Brain microvascular endothelial cell (primary cell): ENCODE measurements around the gene MEIOB.

Experiments
- DNase-seq: peaks from one replicate; pipeline ENCODE4 v3.0.0-alpha.2; 2020
- H3K27ac ChIP-seq: fragments of 250-450 bp; sonication (Bioruptor Pico); 2 replicates; pipeline ENCODE4 v1.5.1; 2020; ENCODE audit warnings: mild to moderate bottlenecking, moderate library complexity
- H3K27me3 ChIP-seq: fragments of 250-450 bp; sonication (Bioruptor Pico); replicated peaks from 2 replicates; pipeline ENCODE4 v1.5.1; 2020; ENCODE audit warnings: mild to moderate bottlenecking
- H3K36me3 ChIP-seq: fragments of 250-450 bp; sonication (Bioruptor Pico); replicated peaks from 2 replicates; pipeline ENCODE4 v1.5.1; 2020; ENCODE audit warnings: mild to moderate bottlenecking
- H3K4me3 ChIP-seq: 2 replicates; pipeline ENCODE4 v1.5.1; 2011; ENCODE audit warnings: low read depth, mild to moderate bottlenecking, control low read depth, low read length, moderate library complexity
- in situ Hi-C: cut with HindIII; loops from 2 replicates; pipeline ENCODE4 v1.10.0; 2017; ENCODE audit warnings: low sequenced_read_pairs, low pct_ligation_motif_present
- TF ChIP-seq, protein P1 (sequence below): IDR thresholded peaks from 2 replicates; pipeline ENCODE4 v1.5.1; 2011; ENCODE audit warnings: low read depth, mild to moderate bottlenecking, moderate library complexity, low read length, control low read depth, inconsistent platforms; ENCODE audit errors: missing control alignments

The MEIOB gene

DNA sequence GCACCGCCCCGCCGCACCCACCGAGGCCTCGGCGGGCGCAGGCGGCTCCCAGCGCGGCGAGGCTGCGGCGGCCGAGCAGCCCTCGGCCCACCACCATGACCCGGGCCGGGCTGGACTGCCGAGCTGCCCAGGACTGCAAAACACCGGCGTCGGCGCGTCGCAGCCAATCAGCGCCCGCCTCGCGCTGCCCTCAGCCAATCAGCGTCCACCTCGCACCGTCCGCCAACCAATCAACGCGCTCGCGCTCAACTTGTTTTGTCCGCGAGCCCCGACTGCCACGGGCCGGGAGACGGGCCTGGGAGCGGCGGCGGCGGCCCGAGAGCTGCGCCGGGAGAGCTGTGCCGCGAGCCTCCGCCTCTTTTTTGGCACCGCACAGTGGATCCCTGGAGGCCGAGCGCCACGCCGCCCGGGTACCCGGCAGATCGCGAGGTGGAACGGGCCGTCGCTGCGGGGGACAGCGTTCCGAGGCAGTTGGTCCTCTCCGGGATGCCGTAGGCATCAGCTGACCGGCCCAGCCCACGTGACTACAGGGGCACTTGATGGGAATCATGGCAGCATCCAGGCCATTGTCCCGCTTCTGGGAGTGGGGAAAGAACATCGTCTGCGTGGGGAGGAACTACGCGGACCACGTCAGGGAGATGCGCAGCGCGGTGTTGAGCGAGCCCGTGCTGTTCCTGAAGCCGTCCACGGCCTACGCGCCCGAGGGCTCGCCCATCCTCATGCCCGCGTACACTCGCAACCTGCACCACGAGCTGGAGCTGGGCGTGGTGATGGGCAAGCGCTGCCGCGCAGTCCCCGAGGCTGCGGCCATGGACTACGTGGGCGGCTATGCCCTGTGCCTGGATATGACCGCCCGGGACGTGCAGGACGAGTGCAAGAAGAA lies 45.0 kb downstream of the MEIOB start, which contains the start of the genes FAHD1 and HAGH:
TSS of gene FAHD1 (plus strand) at position 516 of the 883 bp plus-strand sequence. CDS start at position 549, 33 bp downstream.
TSS of gene HAGH (minus strand) at position 135 of the 883 bp plus-strand sequence. CDS start at position 97, 38 bp downstream.
- in situ Hi-C loops: no loop called here
- TF ChIP-seq, protein P1, sequence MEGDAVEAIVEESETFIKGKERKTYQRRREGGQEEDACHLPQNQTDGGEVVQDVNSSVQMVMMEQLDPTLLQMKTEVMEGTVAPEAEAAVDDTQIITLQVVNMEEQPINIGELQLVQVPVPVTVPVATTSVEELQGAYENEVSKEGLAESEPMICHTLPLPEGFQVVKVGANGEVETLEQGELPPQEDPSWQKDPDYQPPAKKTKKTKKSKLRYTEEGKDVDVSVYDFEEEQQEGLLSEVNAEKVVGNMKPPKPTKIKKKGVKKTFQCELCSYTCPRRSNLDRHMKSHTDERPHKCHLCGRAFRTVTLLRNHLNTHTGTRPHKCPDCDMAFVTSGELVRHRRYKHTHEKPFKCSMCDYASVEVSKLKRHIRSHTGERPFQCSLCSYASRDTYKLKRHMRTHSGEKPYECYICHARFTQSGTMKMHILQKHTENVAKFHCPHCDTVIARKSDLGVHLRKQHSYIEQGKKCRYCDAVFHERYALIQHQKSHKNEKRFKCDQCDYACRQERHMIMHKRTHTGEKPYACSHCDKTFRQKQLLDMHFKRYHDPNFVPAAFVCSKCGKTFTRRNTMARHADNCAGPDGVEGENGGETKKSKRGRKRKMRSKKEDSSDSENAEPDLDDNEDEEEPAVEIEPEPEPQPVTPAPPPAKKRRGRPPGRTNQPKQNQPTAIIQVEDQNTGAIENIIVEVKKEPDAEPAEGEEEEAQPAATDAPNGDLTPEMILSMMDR: no peak
- peaks cover 4% of the 10 kb centered on the region for H3K36me3 ChIP-seq
- H3K27me3 ChIP-seq: no peaks in the 10 kb centered on the region
- DNase-seq: peak; percentile 92
- H3K27ac ChIP-seq: peak within 1 kb of the TSS; percentile 91
- H3K4me3 ChIP-seq: peak within 1 kb of the TSS; percentile 98

DNA sequence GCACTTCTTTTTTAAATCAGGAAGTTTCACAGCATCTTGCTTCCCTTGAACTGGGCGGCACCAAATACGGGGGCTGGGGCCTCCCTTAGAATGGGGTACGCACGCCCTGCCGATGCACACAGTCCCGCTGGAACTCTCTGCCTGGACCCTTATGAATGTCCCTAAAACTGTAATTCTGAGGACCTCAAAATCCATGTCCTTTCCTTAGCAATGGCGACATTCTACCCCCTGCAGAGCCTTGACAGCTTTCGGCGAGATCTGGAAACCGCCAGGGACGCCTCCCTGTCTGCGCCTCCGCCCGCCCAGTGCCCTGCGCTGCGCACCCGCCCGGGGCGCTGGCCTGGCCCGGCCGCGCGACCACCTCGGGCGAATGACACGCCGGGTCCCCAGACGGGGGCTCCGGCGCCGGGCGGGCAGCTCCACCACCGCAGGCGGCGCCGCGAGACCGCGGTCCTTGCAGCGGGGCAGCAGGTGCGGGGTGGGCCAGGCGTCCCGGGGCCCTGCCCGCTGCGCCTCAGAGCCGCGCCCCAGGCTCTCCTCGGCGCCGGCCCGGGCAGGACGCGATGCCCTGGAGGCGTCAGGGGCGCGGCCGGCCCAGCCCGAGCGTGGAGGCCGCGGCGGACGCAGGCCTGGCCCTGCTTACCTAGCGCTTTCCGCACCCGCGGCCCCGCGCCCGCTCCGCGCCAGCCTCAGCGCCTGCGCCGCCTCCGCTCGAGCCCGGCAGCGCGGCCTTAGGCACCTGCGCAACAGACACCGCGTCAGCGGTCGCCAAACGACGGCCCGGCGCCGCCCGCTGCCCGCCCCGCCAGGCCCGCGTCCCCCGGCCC lies 45.9 kb downstream of the MEIOB start:
- no peak overlapping the region for H3K27ac ChIP-seq
- TF ChIP-seq, protein P1: no peak
- peak overlapping the region; percentile 98 for H3K4me3 ChIP-seq
- peaks cover 4% of the 10 kb centered on the region for H3K36me3 ChIP-seq
- DNase-seq: no peak
- H3K27me3 ChIP-seq: no peaks in the 10 kb centered on the region
- in situ Hi-C loops: no loop called here

DNA sequence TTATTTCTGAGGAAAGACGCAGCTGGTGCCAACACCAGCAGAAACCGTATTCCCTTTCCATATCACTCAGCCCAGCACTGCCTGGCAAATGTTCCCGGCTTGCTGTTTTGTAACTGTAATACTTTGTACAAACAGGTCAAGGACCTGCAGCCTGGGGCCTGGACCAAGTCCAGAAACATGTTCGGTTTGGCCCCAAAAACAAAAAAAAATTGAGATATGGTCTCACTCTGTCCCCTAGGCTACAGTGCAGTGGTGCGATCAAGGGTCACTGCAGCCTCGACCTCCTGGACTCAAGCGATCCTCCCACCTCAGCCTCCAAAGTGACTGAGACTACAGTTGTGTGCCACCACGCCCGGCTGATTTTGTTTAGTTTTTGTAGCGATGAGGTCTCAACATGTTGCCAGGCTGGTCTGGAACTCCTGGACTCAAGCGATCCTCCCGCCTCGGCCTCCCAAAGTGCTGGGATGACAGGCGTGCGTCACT lies 46.5 kb downstream of the MEIOB start:
- TF ChIP-seq, protein P1: no peak
- no peak for DNase-seq
- Histone ChIP-seq H3K4me3 (peak overlapping the region; percentile 98), H3K27me3 (no peaks in the 10 kb centered on the region), H3K36me3 (peaks cover 4% of the 10 kb centered on the region), H3K27ac (no peak overlapping the region)
- in situ Hi-C loops: no loop called here

DNA sequence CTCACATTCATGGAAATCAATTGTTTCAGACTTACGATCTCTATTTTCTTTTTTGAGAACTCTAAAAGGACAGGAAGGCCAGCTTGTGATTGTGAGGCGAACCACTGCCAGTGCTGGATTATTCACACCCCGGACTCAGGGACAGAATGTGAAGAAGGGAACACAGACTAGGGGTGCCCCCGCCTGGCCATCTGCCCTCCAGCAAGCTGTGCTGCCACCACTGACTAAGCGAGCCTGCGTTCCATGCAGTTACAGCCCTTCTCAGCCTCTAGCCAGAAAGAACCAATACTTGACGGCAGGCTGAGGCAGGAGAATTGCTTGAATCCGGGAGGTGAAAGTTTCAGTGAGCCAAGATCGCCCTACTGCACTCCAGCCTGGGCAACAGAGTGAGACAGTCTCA lies 48.1 kb downstream of the MEIOB start:
- in situ Hi-C loops: no loop called here
- Histone ChIP-seq H3K36me3 (peaks cover under 1% of the 10 kb centered on the region), H3K27me3 (no peaks in the 10 kb centered on the region), H3K27ac (no peak overlapping the region), H3K4me3 (no peak overlapping the region)
- DNase-seq: peak; percentile 37
- TF ChIP-seq, protein P1: peak; percentile 58

DNA sequence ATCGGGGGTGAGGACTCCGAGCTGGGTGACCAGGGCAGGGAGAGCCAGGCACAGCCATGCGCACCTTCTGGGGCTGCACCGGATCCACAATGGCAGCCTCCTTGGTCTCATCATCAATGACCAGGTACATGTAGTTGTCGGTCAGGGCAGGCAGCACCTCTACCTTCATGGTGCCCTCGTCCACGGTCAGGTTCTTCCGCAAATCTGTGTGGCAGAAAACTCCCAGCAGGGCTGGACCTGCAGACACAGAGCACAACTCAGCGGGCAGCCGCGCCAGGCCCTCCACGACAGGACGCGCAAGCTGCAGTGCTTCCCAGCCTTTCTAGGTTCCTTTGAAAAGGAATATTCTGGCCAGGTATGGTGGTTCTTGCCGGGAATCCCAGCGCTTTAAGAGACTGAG lies 49.2 kb downstream of the MEIOB start:
- H3K4me3 ChIP-seq: no peak overlapping the region
- H3K27me3 ChIP-seq: no peaks in the 10 kb centered on the region
- TF ChIP-seq, protein P1: no peak
- H3K36me3 ChIP-seq: no peaks in the 10 kb centered on the region
- DNase-seq: no peak
- H3K27ac ChIP-seq: no peak overlapping the region
- in situ Hi-C loops: no loop called here
